ENCODE results near the gene BPIFB6. TPM values are rescaled to one million over a fixed set of nuclear protein-coding genes. Genes with fewer than 3 reads are reported as not detected.

BPIFB6 gene
- total and polyA plus RNA-seq, 2 donors (not counting 1 experiment from before 2014, with no cell fraction given) = not detected

DNA sequence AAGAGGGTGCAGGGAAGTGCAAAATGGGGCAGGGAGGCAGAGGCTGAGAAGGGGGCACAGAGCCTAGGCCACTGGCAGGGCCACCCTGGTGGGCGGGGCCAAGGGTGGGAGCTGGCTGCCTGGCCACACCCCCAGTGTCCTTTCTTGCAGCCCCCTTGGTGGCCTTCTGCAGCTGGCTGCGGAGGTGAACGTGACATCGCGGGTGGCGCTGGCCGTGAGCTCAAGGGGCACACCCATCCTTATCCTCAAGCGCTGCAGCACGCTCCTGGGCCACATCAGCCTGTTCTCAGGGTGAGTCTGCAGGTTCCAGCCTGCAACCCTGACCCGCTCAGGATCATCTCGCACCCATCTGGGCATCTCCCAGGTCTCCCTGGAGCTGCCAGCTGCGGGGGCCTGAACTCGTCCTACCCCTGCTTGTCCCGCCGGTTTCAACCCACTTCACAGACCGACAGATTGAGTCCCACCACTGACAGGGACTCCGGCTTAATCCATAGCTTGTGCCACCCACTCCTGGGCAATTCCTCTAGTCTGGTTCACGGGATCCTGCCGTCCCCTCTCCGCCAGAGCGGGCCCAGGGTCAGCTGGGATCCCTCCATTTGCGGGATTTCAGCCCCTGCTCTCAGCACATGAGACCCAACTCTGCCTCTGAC lies 28.4 kb downstream of the BPIFB6 start:
- Histone ChIP-seq H3K9me3 (ENCODE audit: control insufficient read depth, insufficient read depth, low read depth, low read length) (no peaks in the 10 kb centered on the region), H4K20me1 (ENCODE audit: control insufficient read depth, extremely low read depth, insufficient read depth, low read length) (no peaks in the 10 kb centered on the region), H3K9ac (ENCODE audit: insufficient read depth, low read length) (no peak overlapping the region), H3K4me3 (replicated peaks in 1 of 4; ENCODE audit: control extremely low read depth in 1 of 4, insufficient read depth in 1 of 4, low read depth in 3 of 4, low read length in 4 of 4) (no peak overlapping the region), H3K36me3 (ENCODE audit: control insufficient read depth, insufficient read depth, low read length) (no peaks in the 10 kb centered on the region), H3K79me2 (ENCODE audit: control insufficient read depth, insufficient read depth, low read length) (no peaks in the 10 kb centered on the region), H3K27ac (ENCODE audit: insufficient read depth, low read length) (no peak overlapping the region), H2AFZ (ENCODE audit: low read length) (no peak overlapping the region), H3K27me3 (ENCODE audit: control insufficient read depth, insufficient read depth, low read length) (no peaks in the 10 kb centered on the region), H3K4me1 (ENCODE audit: control insufficient read depth, extremely low read depth, insufficient read depth, low read length) (no peaks in the 10 kb centered on the region), H3K4me2 (ENCODE audit: extremely low read depth, insufficient read depth, low read length) (no peak overlapping the region)
- TF ChIP-seq, protein P1, sequence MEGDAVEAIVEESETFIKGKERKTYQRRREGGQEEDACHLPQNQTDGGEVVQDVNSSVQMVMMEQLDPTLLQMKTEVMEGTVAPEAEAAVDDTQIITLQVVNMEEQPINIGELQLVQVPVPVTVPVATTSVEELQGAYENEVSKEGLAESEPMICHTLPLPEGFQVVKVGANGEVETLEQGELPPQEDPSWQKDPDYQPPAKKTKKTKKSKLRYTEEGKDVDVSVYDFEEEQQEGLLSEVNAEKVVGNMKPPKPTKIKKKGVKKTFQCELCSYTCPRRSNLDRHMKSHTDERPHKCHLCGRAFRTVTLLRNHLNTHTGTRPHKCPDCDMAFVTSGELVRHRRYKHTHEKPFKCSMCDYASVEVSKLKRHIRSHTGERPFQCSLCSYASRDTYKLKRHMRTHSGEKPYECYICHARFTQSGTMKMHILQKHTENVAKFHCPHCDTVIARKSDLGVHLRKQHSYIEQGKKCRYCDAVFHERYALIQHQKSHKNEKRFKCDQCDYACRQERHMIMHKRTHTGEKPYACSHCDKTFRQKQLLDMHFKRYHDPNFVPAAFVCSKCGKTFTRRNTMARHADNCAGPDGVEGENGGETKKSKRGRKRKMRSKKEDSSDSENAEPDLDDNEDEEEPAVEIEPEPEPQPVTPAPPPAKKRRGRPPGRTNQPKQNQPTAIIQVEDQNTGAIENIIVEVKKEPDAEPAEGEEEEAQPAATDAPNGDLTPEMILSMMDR (conservative IDR thresholded peaks at IDR 0.05 in 1 of 2, IDR thresholded peaks at IDR 0.05 in 1 of 2; ENCODE audit: low read depth in 1 of 2, low read length in 2 of 2) = no peak
- no peak for TF ChIP-seq EZH2 (IDR thresholded peaks at IDR 0.05; ENCODE audit: low read length, missing control alignments)
- DNase-seq (ENCODE audit: low read depth in 2 of 2) = no peak

DNA sequence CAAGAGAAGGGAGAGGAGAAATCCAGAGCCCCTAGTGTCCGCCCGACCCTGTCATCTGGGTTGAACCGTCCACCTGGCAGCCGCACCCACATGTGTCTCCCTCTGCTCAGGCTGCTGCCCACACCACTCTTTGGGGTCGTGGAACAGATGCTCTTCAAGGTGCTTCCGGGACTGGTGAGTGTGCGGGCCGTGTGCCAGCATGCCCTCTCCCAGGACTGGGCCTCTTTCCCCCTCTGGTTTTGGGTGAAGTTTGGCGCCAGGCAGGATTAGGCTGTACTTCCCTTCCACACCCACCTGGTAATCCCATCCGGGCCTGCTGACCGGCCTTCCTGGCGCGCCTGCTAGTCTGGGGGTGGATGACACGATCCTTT lies 30.2 kb downstream of the BPIFB6 start:
- H2AFZ ChIP-seq (ENCODE audit: low read length) = no peak overlapping the region
- H4K20me1 ChIP-seq (ENCODE audit: control insufficient read depth, extremely low read depth, insufficient read depth, low read length) = no peaks in the 10 kb centered on the region
- no peaks in the 10 kb centered on the region for H3K79me2 ChIP-seq (ENCODE audit: control insufficient read depth, insufficient read depth, low read length)
- H3K27ac ChIP-seq (ENCODE audit: insufficient read depth, low read length) = no peak overlapping the region
- no peaks in the 10 kb centered on the region for H3K36me3 ChIP-seq (ENCODE audit: control insufficient read depth, insufficient read depth, low read length)
- H3K9me3 ChIP-seq (ENCODE audit: control insufficient read depth, insufficient read depth, low read depth, low read length) = no peaks in the 10 kb centered on the region
- no peaks in the 10 kb centered on the region for H3K27me3 ChIP-seq (ENCODE audit: control insufficient read depth, insufficient read depth, low read length)
- no peaks in the 10 kb centered on the region for H3K4me1 ChIP-seq (ENCODE audit: control insufficient read depth, extremely low read depth, insufficient read depth, low read length)
- TF ChIP-seq, protein P1 (conservative IDR thresholded peaks at IDR 0.05 in 1 of 2, IDR thresholded peaks at IDR 0.05 in 1 of 2; ENCODE audit: low read depth in 1 of 2, low read length in 2 of 2) = no peak
- no peak for TF ChIP-seq EZH2 (IDR thresholded peaks at IDR 0.05; ENCODE audit: low read length, missing control alignments)
- no peak overlapping the region for H3K9ac ChIP-seq (ENCODE audit: insufficient read depth, low read length)
- no peak overlapping the region for H3K4me3 ChIP-seq (replicated peaks in 1 of 4; ENCODE audit: control extremely low read depth in 1 of 4, insufficient read depth in 1 of 4, low read depth in 3 of 4, low read length in 4 of 4)
- DNase-seq (ENCODE audit: low read depth in 2 of 2) = no peak
- H3K4me2 ChIP-seq (ENCODE audit: extremely low read depth, insufficient read depth, low read length) = no peak overlapping the region

DNA sequence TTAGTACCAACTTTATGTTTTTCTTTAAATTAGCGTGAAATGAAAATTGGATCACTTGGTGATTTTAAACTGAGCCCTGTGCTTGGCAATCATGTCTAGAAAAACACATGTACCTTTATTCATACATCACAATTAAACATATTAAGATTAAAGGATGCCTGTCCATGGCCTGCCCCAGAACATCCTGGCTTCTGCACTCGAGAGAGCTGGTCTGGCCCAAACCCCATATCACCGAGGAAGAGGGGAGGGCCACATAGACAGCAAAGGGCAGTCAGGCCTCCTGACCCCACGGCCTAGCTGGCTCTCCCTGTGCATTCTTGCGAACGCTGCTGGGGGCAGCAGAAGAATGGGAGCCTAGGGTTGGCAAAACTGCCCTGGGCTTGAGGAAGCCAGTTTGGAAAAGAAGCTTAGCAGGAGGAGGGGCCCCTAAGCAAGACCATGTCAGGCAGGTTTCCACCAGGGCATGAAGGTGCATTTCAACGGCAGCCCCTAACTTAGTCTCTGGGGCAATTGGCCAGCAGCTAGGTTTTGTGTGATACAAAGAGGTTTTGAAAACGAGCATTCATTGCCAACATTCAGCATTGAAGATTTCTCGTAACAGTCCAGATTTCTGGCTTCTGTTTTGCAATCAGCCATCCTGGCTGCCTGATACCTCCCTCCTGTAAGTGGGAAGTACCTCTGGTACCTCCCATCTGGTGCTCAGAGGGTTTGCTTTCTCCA lies 30.8 kb downstream of the BPIFB6 start:
- H3K79me2 ChIP-seq (ENCODE audit: control insufficient read depth, insufficient read depth, low read length) = no peaks in the 10 kb centered on the region
- H3K9me3 ChIP-seq (ENCODE audit: control insufficient read depth, insufficient read depth, low read depth, low read length) = no peaks in the 10 kb centered on the region
- no peak overlapping the region for H3K27ac ChIP-seq (ENCODE audit: insufficient read depth, low read length)
- no peaks in the 10 kb centered on the region for H3K27me3 ChIP-seq (ENCODE audit: control insufficient read depth, insufficient read depth, low read length)
- no peak overlapping the region for H2AFZ ChIP-seq (ENCODE audit: low read length)
- H3K4me2 ChIP-seq (ENCODE audit: extremely low read depth, insufficient read depth, low read length) = no peak overlapping the region
- no peak for DNase-seq (ENCODE audit: low read depth in 2 of 2)
- H3K4me3 ChIP-seq (replicated peaks in 1 of 4; ENCODE audit: control extremely low read depth in 1 of 4, insufficient read depth in 1 of 4, low read depth in 3 of 4, low read length in 4 of 4) = no peak overlapping the region
- H3K9ac ChIP-seq (ENCODE audit: insufficient read depth, low read length) = no peak overlapping the region
- TF ChIP-seq, protein P1 (conservative IDR thresholded peaks at IDR 0.05 in 1 of 2, IDR thresholded peaks at IDR 0.05 in 1 of 2; ENCODE audit: low read depth in 1 of 2, low read length in 2 of 2) = no peak
- no peak for TF ChIP-seq EZH2 (IDR thresholded peaks at IDR 0.05; ENCODE audit: low read length, missing control alignments)
- H3K4me1 ChIP-seq (ENCODE audit: control insufficient read depth, extremely low read depth, insufficient read depth, low read length) = no peaks in the 10 kb centered on the region
- no peaks in the 10 kb centered on the region for H4K20me1 ChIP-seq (ENCODE audit: control insufficient read depth, extremely low read depth, insufficient read depth, low read length)
- H3K36me3 ChIP-seq (ENCODE audit: control insufficient read depth, insufficient read depth, low read length) = no peaks in the 10 kb centered on the region

Measured in fibroblast of lung (primary cell).